VCaP (cell line): ENCODE results near the gene CCNA1.

ENCODE experiments used
- H3K27ac ChIP-seq: fragments of 450-650 bp; 2 replicates; pipeline ENCODE4 v1.5.1; 2017
- CTCF ChIP-seq: fragments of 450-650 bp; conservative IDR thresholded peaks from 2 replicates; pipeline ENCODE4 v1.5.1; 2017; ENCODE audit warnings: mild to moderate bottlenecking, moderate library complexity

The CCNA1 gene

GRCh38 chr13:36454121-36454520, 21.8 kb downstream of the CCNA1 start:
- TF ChIP-seq CTCF = no peak
- no peak overlapping the region for H3K27ac ChIP-seq

GRCh38 chr13:36454987-36455386, 22.7 kb downstream of the CCNA1 start:
- H3K27ac ChIP-seq = no peak overlapping the region
- no peak for TF ChIP-seq CTCF

GRCh38 chr13:36456577-36456976, 24.3 kb downstream of the CCNA1 start:
- H3K27ac ChIP-seq = no peak overlapping the region
- TF ChIP-seq CTCF = no peak

GRCh38 chr13:36461506-36461905, 29.2 kb downstream of the CCNA1 start:
- no peak for TF ChIP-seq CTCF
- H3K27ac ChIP-seq = no peak overlapping the region

GRCh38 chr13:36475468-36475867, 43.2 kb downstream of the CCNA1 start:
- TF ChIP-seq CTCF = peak; percentile 26; the same call in 1 of the 2 replicates
- no peak overlapping the region for H3K27ac ChIP-seq

GRCh38 chr13:36476661-36477060, 44.4 kb downstream of the CCNA1 start:
- no peak for TF ChIP-seq CTCF
- H3K27ac ChIP-seq = no peak overlapping the region

- TF ChIP-seq CTCF = no peak
These were observed 48.6 kb downstream of the CCNA1 start for GRCh38 chr13:36480726-36481427.

More at GRCh38 chr13:36480726-36481427, 48.6 kb downstream of the CCNA1 start:
- H3K27ac ChIP-seq = no peak overlapping the region
